ENCODE results near the gene MGAM2. TPM values are rescaled to one million over a fixed set of nuclear protein-coding genes. Genes with fewer than 3 reads are reported as not detected.

Gene MGAM2
- total and polyA plus RNA-seq, 5 donors, result 0.02 to 0.19 (median 0.13) TPM; not detected in 1

GRCh38 chr7:142123184-142123583, 11.7 kb downstream of the MGAM2 start:
- Histone ChIP-seq H3K27ac (ENCODE audit: low read length) (no peak overlapping the region), H3K27me3 (ENCODE audit: control insufficient read depth, insufficient read depth) (no peaks in the 10 kb centered on the region), H3K9me3 (ENCODE audit: control insufficient read depth, low read length) (no peaks in the 10 kb centered on the region), H3K4me3 (ENCODE audit: low read length) (no peak overlapping the region), H3K4me1 (ENCODE audit: control insufficient read depth, insufficient read depth, low read length) (no peaks in the 10 kb centered on the region)
- 85% methylated on average over 3 of the region's 3 CpGs for WGBS
- DNase-seq (no peak), ATAC-seq (no peak)
- intact Hi-C loops (cut with DNase I), result no loop called here

- Histone ChIP-seq H3K27me3 (ENCODE audit: control insufficient read depth, insufficient read depth) (no peaks in the 10 kb centered on the region), H3K4me1 (ENCODE audit: control insufficient read depth, insufficient read depth, low read length) (peaks cover 1% of the 10 kb centered on the region), H3K27ac (ENCODE audit: low read length) (no peak overlapping the region), H3K9me3 (ENCODE audit: control insufficient read depth, low read length) (no peaks in the 10 kb centered on the region), H3K4me3 (ENCODE audit: low read length) (no peak overlapping the region)
- DNase-seq (no peak), ATAC-seq (no peak)
- WGBS, result 63% methylated on average over 1 of the region's 1 CpG
- intact Hi-C loops (cut with DNase I), result no loop called here
Measured at GRCh38 chr7:142125256-142125955, 13.9 kb downstream of the MGAM2 start.

- no peak for ATAC-seq
Measured at GRCh38 chr7:142130267-142130666, 18.7 kb downstream of the MGAM2 start.

GRCh38 chr7:142131439-142132185, 20.1 kb downstream of the MGAM2 start:
- WGBS, result 65% methylated on average over 4 of the region's 4 CpGs
- intact Hi-C loops (cut with DNase I), result no loop called here

More at GRCh38 chr7:142130267-142130666, 18.7 kb downstream of the MGAM2 start:
- intact Hi-C loops (cut with DNase I), result no loop called here
- DNase-seq, result no peak
- Histone ChIP-seq H3K9me3 (ENCODE audit: control insufficient read depth, low read length) (no peaks in the 10 kb centered on the region), H3K27me3 (ENCODE audit: control insufficient read depth, insufficient read depth) (no peaks in the 10 kb centered on the region), H3K27ac (ENCODE audit: low read length) (no peak overlapping the region), H3K4me3 (ENCODE audit: low read length) (no peak overlapping the region), H3K4me1 (ENCODE audit: control insufficient read depth, insufficient read depth, low read length) (peaks cover 2% of the 10 kb centered on the region)
- 32% methylated on average over 2 of the region's 2 CpGs for WGBS

GRCh38 chr7:142133731-142134148, 22.2 kb downstream of the MGAM2 start:
- WGBS, result 94% methylated on average over 8 of the region's 8 CpGs
- DNase-seq (no peak), ATAC-seq (no peak)
- H3K4me3 ChIP-seq (ENCODE audit: low read length), result no peak overlapping the region
- intact Hi-C loops (cut with DNase I), result no loop called here
- H3K9me3 ChIP-seq (ENCODE audit: control insufficient read depth, low read length), result no peaks in the 10 kb centered on the region
- no peaks in the 10 kb centered on the region for H3K27me3 ChIP-seq (ENCODE audit: control insufficient read depth, insufficient read depth)
- peaks cover 2% of the 10 kb centered on the region for H3K4me1 ChIP-seq (ENCODE audit: control insufficient read depth, insufficient read depth, low read length)
- no peak overlapping the region for H3K27ac ChIP-seq (ENCODE audit: low read length)

More at GRCh38 chr7:142131439-142132185, 20.1 kb downstream of the MGAM2 start:
- ATAC-seq (no peak), DNase-seq (no peak)
- Histone ChIP-seq H3K4me3 (ENCODE audit: low read length) (no peak overlapping the region), H3K9me3 (ENCODE audit: control insufficient read depth, low read length) (no peaks in the 10 kb centered on the region), H3K27ac (ENCODE audit: low read length) (no peak overlapping the region), H3K27me3 (ENCODE audit: control insufficient read depth, insufficient read depth) (no peaks in the 10 kb centered on the region), H3K4me1 (ENCODE audit: control insufficient read depth, insufficient read depth, low read length) (peaks cover 2% of the 10 kb centered on the region)

GRCh38 chr7:142134909-142135308, 23.4 kb downstream of the MGAM2 start:
- peaks cover 2% of the 10 kb centered on the region for H3K4me1 ChIP-seq (ENCODE audit: control insufficient read depth, insufficient read depth, low read length)
- intact Hi-C loops (cut with DNase I), result no loop called here

GRCh38 chr7:142138996-142139395, 27.5 kb downstream of the MGAM2 start:
- H3K27ac ChIP-seq (ENCODE audit: low read length), result no peak overlapping the region
- H3K4me1 ChIP-seq (ENCODE audit: control insufficient read depth, insufficient read depth, low read length), result no peaks in the 10 kb centered on the region
- ATAC-seq, result no peak
- intact Hi-C loops (cut with DNase I), result no loop called here
- H3K27me3 ChIP-seq (ENCODE audit: control insufficient read depth, insufficient read depth), result no peaks in the 10 kb centered on the region
- DNase-seq, result no peak
- WGBS, result 91% methylated on average over 2 of the region's 2 CpGs
- H3K9me3 ChIP-seq (ENCODE audit: control insufficient read depth, low read length), result no peaks in the 10 kb centered on the region
- no peak overlapping the region for H3K4me3 ChIP-seq (ENCODE audit: low read length)

More at GRCh38 chr7:142134909-142135308, 23.4 kb downstream of the MGAM2 start:
- H3K27me3 ChIP-seq (ENCODE audit: control insufficient read depth, insufficient read depth), result no peaks in the 10 kb centered on the region
- no peaks in the 10 kb centered on the region for H3K9me3 ChIP-seq (ENCODE audit: control insufficient read depth, low read length)
- no peak overlapping the region for H3K4me3 ChIP-seq (ENCODE audit: low read length)
- H3K27ac ChIP-seq (ENCODE audit: low read length), result no peak overlapping the region
- 78% methylated on average over 3 of the region's 3 CpGs for WGBS
- no peak for DNase-seq
- ATAC-seq, result no peak

- WGBS, result 69% methylated on average over 6 of the region's 6 CpGs
- H3K27ac ChIP-seq (ENCODE audit: low read length), result no peak overlapping the region
- intact Hi-C loops (cut with DNase I), result no loop called here
- no peaks in the 10 kb centered on the region for H3K4me1 ChIP-seq (ENCODE audit: control insufficient read depth, insufficient read depth, low read length)
- no peak overlapping the region for H3K4me3 ChIP-seq (ENCODE audit: low read length)
- H3K27me3 ChIP-seq (ENCODE audit: control insufficient read depth, insufficient read depth), result no peaks in the 10 kb centered on the region
- no peak for ATAC-seq
- no peak for DNase-seq
- H3K9me3 ChIP-seq (ENCODE audit: control insufficient read depth, low read length), result no peaks in the 10 kb centered on the region
Measured at GRCh38 chr7:142139597-142140400, 28.3 kb downstream of the MGAM2 start.

- no peak for DNase-seq
- 85% methylated on average over 2 of the region's 2 CpGs for WGBS
- H3K9me3 ChIP-seq (ENCODE audit: control insufficient read depth, low read length), result no peaks in the 10 kb centered on the region
- no peaks in the 10 kb centered on the region for H3K4me1 ChIP-seq (ENCODE audit: control insufficient read depth, insufficient read depth, low read length)
- H3K27ac ChIP-seq (ENCODE audit: low read length), result no peak overlapping the region
- ATAC-seq, result no peak
- H3K27me3 ChIP-seq (ENCODE audit: control insufficient read depth, insufficient read depth), result no peaks in the 10 kb centered on the region
- no peak overlapping the region for H3K4me3 ChIP-seq (ENCODE audit: low read length)
- intact Hi-C loops (cut with DNase I), result no loop called here
Measured at GRCh38 chr7:142140401-142140959, 29.0 kb downstream of the MGAM2 start.

- intact Hi-C loops (cut with DNase I), result no loop called here
- no peaks in the 10 kb centered on the region for H3K9me3 ChIP-seq (ENCODE audit: control insufficient read depth, low read length)
- H3K27ac ChIP-seq (ENCODE audit: low read length), result no peak overlapping the region
- H3K4me3 ChIP-seq (ENCODE audit: low read length), result no peak overlapping the region
- ATAC-seq, result no peak
- no peaks in the 10 kb centered on the region for H3K4me1 ChIP-seq (ENCODE audit: control insufficient read depth, insufficient read depth, low read length)
- 90% methylated on average over 8 of the region's 8 CpGs for WGBS
- no peak for DNase-seq
- no peaks in the 10 kb centered on the region for H3K27me3 ChIP-seq (ENCODE audit: control insufficient read depth, insufficient read depth)
Measured at GRCh38 chr7:142142702-142143101, 31.2 kb downstream of the MGAM2 start.
